Astrocyte (in vitro differentiated cells and primary cell): ENCODE measurements around the gene TMEM238. TPM values are rescaled to one million over a fixed set of nuclear protein-coding genes. Genes with fewer than 3 reads are reported as not detected.
"Not testable (repeated sequence)": the region's sequence is repeated elsewhere in the genome, so short reads cannot be mapped to it uniquely, and the experiment has no call there.

Source experiments
- DNase-seq: peaks from one replicate; pipeline ENCODE4 v3.0.0-alpha.2; 2010; ENCODE audit warnings: low read depth
- FAIRE-seq: peaks from 2 replicates; lab custom pipeline; 2011; peaks lifted over from hg19 to GRCh38; lab: Jason Lieb, UNC
- H2AFZ ChIP-seq: 2 replicates; pipeline ENCODE4 v1.6.0; 2012; ENCODE audit warnings: low read depth, low read length, inconsistent platforms
- H3K27ac ChIP-seq: 2 replicates; pipeline ENCODE4 v1.5.1; 2011; ENCODE audit warnings: low read depth, low read length, inconsistent platforms
- H3K27me3 ChIP-seq: 2 replicates; pipeline ENCODE4 v1.6.0; 2011; ENCODE audit warnings: low read length, inconsistent platforms; ENCODE audit not compliant: insufficient read depth
- H3K36me3 ChIP-seq: 2 replicates; pipeline ENCODE4 v1.5.1; 2011; ENCODE audit warnings: low read length, inconsistent platforms; ENCODE audit not compliant: insufficient read depth
- H3K4me1 ChIP-seq: 2 replicates; pipeline ENCODE4 v1.5.1; 2011; ENCODE audit warnings: low read length, inconsistent platforms; ENCODE audit not compliant: insufficient read depth
- H3K4me2 ChIP-seq: 2 replicates; pipeline ENCODE4 v1.6.0; 2012; ENCODE audit warnings: low read length, inconsistent platforms
- H3K4me3 ChIP-seq: 2 replicates; pipeline ENCODE4 v1.5.1; 2011; ENCODE audit warnings: low read depth, mild to moderate bottlenecking, low read length, inconsistent platforms; ENCODE audit not compliant: insufficient read depth
- H3K79me2 ChIP-seq: 2 replicates; pipeline ENCODE4 v1.6.0; 2012; ENCODE audit warnings: mild to moderate bottlenecking, low read length, inconsistent platforms; ENCODE audit not compliant: insufficient read depth
- H3K9ac ChIP-seq: 2 replicates; pipeline ENCODE4 v1.6.0; 2012; ENCODE audit warnings: mild to moderate bottlenecking, low read length, inconsistent platforms
- H3K9me3 ChIP-seq: 2 replicates; pipeline ENCODE4 v1.5.1; 2012; ENCODE audit warnings: low read depth, mild to moderate bottlenecking, low read length, inconsistent platforms; ENCODE audit not compliant: insufficient read depth
- H4K20me1 ChIP-seq: 2 replicates; pipeline ENCODE4 v1.6.0; 2012; ENCODE audit warnings: low read length, inconsistent platforms; ENCODE audit not compliant: insufficient read depth
- H3K27ac Mint-ChIP-seq: one replicate; pipeline ENCODE4 v1.8.0; 2021; ENCODE audit warnings: mild to moderate bottlenecking, mixed read lengths; ENCODE audit not compliant: unreplicated experiment
- H3K27me3 Mint-ChIP-seq: one replicate; pipeline ENCODE4 v1.8.0; 2021; ENCODE audit warnings: low read depth, mixed read lengths; ENCODE audit not compliant: unreplicated experiment
- H3K36me3 Mint-ChIP-seq: one replicate; pipeline ENCODE4 v1.8.0; 2021; ENCODE audit warnings: low read depth, mixed read lengths; ENCODE audit not compliant: unreplicated experiment
- H3K4me1 Mint-ChIP-seq: one replicate; pipeline ENCODE4 v1.8.0; 2021; ENCODE audit warnings: low read depth, mixed read lengths; ENCODE audit not compliant: unreplicated experiment
- H3K4me3 Mint-ChIP-seq: one replicate; pipeline ENCODE4 v1.8.0; 2021; ENCODE audit warnings: mild to moderate bottlenecking, moderate library complexity, mixed read lengths; ENCODE audit not compliant: unreplicated experiment
- H3K9me3 Mint-ChIP-seq: one replicate; pipeline ENCODE4 v1.8.0; 2021; ENCODE audit warnings: mild to moderate bottlenecking, mixed read lengths; ENCODE audit not compliant: unreplicated experiment
- CTCF ChIP-seq: IDR thresholded peaks from 2 replicates; pipeline ENCODE4 v1.5.1; 2011; ENCODE audit warnings: low read depth, mild to moderate bottlenecking, inconsistent platforms, low read length, moderate library complexity; ENCODE audit not compliant: insufficient read depth
- EZH2 ChIP-seq: IDR thresholded peaks from 2 replicates; pipeline ENCODE4 v1.6.1; 2012; ENCODE audit warnings: mild to moderate bottlenecking, low read length, inconsistent platforms; ENCODE audit not compliant: insufficient read depth
- total RNA-seq: library from RNA; stranded (reverse); gene quantifications from 2 replicates; pipeline ENCODE4 v1.2.1, GENCODE V29; 2021

Gene TMEM238
- total RNA-seq, 1 donor from 2014 or later, result 2.1 TPM

DNA sequence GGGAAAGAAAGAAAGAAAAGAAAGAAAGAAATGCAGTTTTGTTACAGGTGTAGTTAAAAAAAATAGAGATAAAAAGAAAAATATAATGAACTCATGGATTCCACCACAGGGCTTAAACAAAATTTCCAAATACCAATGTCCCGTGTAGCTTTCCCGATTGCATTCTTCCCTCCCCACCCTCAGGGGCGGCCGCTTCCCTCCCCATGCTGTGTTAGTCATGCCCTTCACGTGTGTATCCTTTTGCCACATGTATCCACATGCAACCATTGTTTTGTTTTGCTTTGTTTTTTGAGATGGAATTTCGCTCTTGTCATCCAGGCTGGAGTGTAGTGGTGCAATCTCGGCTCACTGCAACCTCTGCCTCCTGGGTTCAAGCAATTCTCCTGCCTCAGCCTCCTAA, 48.0 kb downstream of the TMEM238 start:
- H4K20me1 ChIP-seq, result no peaks in the 10 kb centered on the region
- Mint-ChIP-seq H3K4me1 (peaks cover 3% of the 10 kb centered on the region), H3K27ac (peak overlapping the region; percentile 66), H3K27me3 (no peaks in the 10 kb centered on the region), H3K36me3 (peaks cover 2% of the 10 kb centered on the region), H3K4me3 (no peak overlapping the region), H3K9me3 (peaks cover 3% of the 10 kb centered on the region)
- H3K79me2 ChIP-seq, result peaks cover 7% of the 10 kb centered on the region
- H3K9ac ChIP-seq, result no peak overlapping the region
- FAIRE-seq, result no peak
- no peak overlapping the region for H3K4me2 ChIP-seq
- no peaks in the 10 kb centered on the region for H3K36me3 ChIP-seq
- no peaks in the 10 kb centered on the region for H3K9me3 ChIP-seq
- TF ChIP-seq CTCF (no peak), EZH2 (no peak)
- H3K27ac ChIP-seq, result no peak overlapping the region
- H3K4me3 ChIP-seq, result no peak overlapping the region
- H2AFZ ChIP-seq, result no peak overlapping the region
- H3K27me3 ChIP-seq, result peaks cover 4% of the 10 kb centered on the region
- DNase-seq, result no peak
- H3K4me1 ChIP-seq, result peaks cover 17% of the 10 kb centered on the region

- Histone ChIP-seq H3K4me2 (no peak overlapping the region), H3K27ac (no peak overlapping the region), H3K27me3 (peaks cover 4% of the 10 kb centered on the region), H3K4me3 (no peak overlapping the region), H2AFZ (no peak overlapping the region), H3K36me3 (no peaks in the 10 kb centered on the region), H3K79me2 (no peaks in the 10 kb centered on the region), H3K4me1 (peaks cover 6% of the 10 kb centered on the region), H3K9ac (no peak overlapping the region), H4K20me1 (no peaks in the 10 kb centered on the region), H3K9me3 (no peaks in the 10 kb centered on the region)
- Mint-ChIP-seq H3K4me3 (peak overlapping the region; percentile 14), H3K27me3 (no peaks in the 10 kb centered on the region), H3K27ac (no peak overlapping the region), H3K9me3 (peaks cover 1% of the 10 kb centered on the region), H3K36me3 (peaks cover 2% of the 10 kb centered on the region), H3K4me1 (peaks cover 3% of the 10 kb centered on the region)
- FAIRE-seq (no peak), DNase-seq (no peak)
- TF ChIP-seq EZH2 (no peak), CTCF (no peak)
Measured at GRCh38 chr19:55333870-55334269, 50.2 kb downstream of the TMEM238 start.

DNA sequence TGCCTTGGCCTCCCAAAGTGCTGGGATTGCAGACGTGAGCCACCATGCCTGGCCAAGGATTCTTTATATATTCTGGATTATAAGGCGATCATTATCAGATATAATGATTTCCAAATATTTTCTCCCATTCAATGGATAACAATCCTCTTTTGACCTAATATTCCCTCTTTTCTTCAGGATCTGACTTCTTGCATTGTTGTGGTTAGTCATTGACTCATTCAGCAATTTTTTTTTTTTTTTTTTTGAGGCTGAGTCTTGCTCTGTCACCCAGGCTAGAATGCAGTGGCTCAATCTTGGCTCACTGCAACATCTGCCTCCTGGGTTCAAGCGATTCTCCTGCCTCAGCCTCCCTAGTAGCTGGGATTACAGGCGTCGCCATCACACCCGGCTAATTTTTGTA, 54.3 kb downstream of the TMEM238 start:
- not testable (repeated sequence) for H3K36me3 Mint-ChIP-seq, H3K79me2 ChIP-seq, H3K4me1 ChIP-seq, H2AFZ ChIP-seq, H4K20me1 ChIP-seq, H3K27me3 Mint-ChIP-seq, H3K9me3 Mint-ChIP-seq, H3K27me3 ChIP-seq, FAIRE-seq, H3K4me1 Mint-ChIP-seq, H3K36me3 ChIP-seq, H3K9me3 ChIP-seq, H3K4me3 ChIP-seq, H3K27ac Mint-ChIP-seq, H3K4me2 ChIP-seq, H3K9ac ChIP-seq, H3K27ac ChIP-seq, H3K4me3 Mint-ChIP-seq
- DNase-seq, result peak; percentile 42

Other genes starting within 250 kb of the TMEM238 start
- gene TNNT1, start 235.1 kb downstream of the TMEM238 start, total RNA-seq, result 7.1 and 8.3 TPM in 2 replicates
- not detected in 2 replicates for gene TNNI3, start 226.6 kb downstream of the TMEM238 start, total RNA-seq
- 1.3 and 1.8 TPM in 2 replicates for gene DNAAF3, start 217.7 kb downstream of the TMEM238 start, total RNA-seq
- gene SYT5, start 204.0 kb downstream of the TMEM238 start, total RNA-seq, result 1.1 and 1.9 TPM in 2 replicates
- gene PTPRH, start 174.8 kb downstream of the TMEM238 start, total RNA-seq, result 0.99 and 1.0 TPM in 2 replicates
- gene TMEM86B, start 155.5 kb downstream of the TMEM238 start, total RNA-seq, result 2.7 and 3.9 TPM in 2 replicates
- 73.8 and 75.2 TPM in 2 replicates for gene PPP6R1, start 125.3 kb downstream of the TMEM238 start, total RNA-seq
- 34.8 and 39.8 TPM in 2 replicates for gene HSPBP1, start 104.2 kb downstream of the TMEM238 start, total RNA-seq
- gene BRSK1, start 100.3 kb downstream of the TMEM238 start, total RNA-seq, result 17.6 and 18.8 TPM in 2 replicates
- not detected in 2 replicates for gene TMEM150B, start 59.0 kb downstream of the TMEM238 start, total RNA-seq
- gene KMT5C, start 44.4 kb downstream of the TMEM238 start, total RNA-seq, result 14.6 and 16.0 TPM in 2 replicates
- 0.50 TPM in 2 replicates for gene COX6B2, start 29.6 kb downstream of the TMEM238 start, total RNA-seq
- gene GARIN5B, start 21.0 kb downstream of the TMEM238 start, total RNA-seq, result 0.10 and 0.20 TPM in 2 replicates
- gene IL11, start 13.8 kb downstream of the TMEM238 start, total RNA-seq, result 183 and 202 TPM in 2 replicates
- 2.5 TPM in 2 replicates for gene TMEM190, start 7.5 kb downstream of the TMEM238 start, total RNA-seq
- gene RPL28, start 1.6 kb upstream of the TMEM238 start, total RNA-seq, result 2,006 and 2,072 TPM in 2 replicates
- 107 and 116 TPM in 2 replicates for gene UBE2S, start 23.5 kb upstream of the TMEM238 start, total RNA-seq
- gene SHISA7, start 59.0 kb upstream of the TMEM238 start, total RNA-seq, result 0.09 TPM in 1 of 2 replicates, not detected in the other
- gene ISOC2, start 77.3 kb upstream of the TMEM238 start, total RNA-seq, result 58.8 and 61.6 TPM in 2 replicates
- gene C19orf85, start 80.5 kb upstream of the TMEM238 start, total RNA-seq, result not detected in 2 replicates
- 9.9 and 11.9 TPM in 2 replicates for gene ZNF628, start 92.3 kb upstream of the TMEM238 start, total RNA-seq
- gene NAT14, start 100.9 kb upstream of the TMEM238 start, total RNA-seq, result 68.7 and 71.2 TPM in 2 replicates
- gene SSC5D, start 104.1 kb upstream of the TMEM238 start, total RNA-seq, result 46.8 and 66.1 TPM in 2 replicates
- 2.5 and 4.2 TPM in 2 replicates for gene SBK2, start 152.8 kb upstream of the TMEM238 start, total RNA-seq
- gene SBK3, start 161.3 kb upstream of the TMEM238 start, total RNA-seq, result 0.34 and 0.91 TPM in 2 replicates
- gene ZNF579, start 196.6 kb upstream of the TMEM238 start, total RNA-seq, result 50.2 and 58.0 TPM in 2 replicates
- gene FIZ1, start 215.2 kb upstream of the TMEM238 start, total RNA-seq, result 14.2 and 14.5 TPM in 2 replicates
- gene ZNF524, start 216.0 kb upstream of the TMEM238 start, total RNA-seq, result 6.0 and 6.3 TPM in 2 replicates
- gene ZNF865, start 221.4 kb upstream of the TMEM238 start, total RNA-seq, result 15.0 and 15.3 TPM in 2 replicates
- gene ZNF784, start 240.3 kb upstream of the TMEM238 start, total RNA-seq, result 5.0 and 5.3 TPM in 2 replicates